ENCODE data around the gene PRM2.

DNA sequence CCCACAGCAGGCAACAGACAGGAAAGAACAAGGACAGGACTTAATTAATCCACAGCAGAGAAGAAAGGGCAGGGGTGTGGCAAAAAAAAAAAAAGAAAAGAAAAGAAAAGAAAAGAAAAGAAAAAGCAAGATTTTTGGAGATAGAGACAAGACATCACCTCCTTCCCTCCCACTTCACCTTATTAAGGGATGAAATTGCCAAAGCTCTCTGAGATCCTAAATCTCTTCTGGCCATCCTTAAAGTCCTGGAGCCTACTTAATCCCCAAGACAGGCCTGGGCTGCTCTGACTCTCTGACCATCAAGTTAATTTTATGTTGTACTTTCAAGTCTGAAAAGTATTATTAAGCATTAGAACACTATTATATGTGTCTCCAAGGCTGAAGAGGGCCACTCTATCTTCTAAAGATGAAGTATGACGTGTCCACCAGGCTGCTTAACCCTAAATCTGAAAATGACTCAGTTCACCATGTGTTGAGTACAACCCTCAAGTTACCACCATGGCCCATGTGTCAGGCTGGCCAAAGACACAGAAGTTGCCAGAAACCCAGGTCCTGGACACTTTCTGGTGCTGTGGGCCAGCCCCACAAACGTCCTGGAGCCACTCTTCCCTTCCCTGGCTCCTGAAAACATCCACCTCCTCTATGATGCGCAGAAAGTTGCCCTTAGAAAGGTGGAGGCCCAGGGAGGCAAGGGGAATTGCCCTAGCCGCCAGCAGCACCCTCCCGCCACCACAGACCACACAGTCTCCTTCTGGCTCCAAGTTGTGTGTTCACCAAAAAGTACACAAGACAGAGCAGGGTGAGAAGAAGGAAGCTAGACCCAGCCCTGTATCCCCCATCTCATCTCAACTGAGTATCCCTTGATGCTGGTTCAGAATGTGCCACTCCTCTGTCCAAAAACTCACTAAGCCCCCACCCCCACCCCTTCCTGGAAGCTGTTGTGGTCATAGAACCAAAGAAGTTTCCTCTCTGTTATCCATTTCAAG is 23.0 kb downstream of the PRM2 start:
- TF ChIP-seq, protein P1, sequence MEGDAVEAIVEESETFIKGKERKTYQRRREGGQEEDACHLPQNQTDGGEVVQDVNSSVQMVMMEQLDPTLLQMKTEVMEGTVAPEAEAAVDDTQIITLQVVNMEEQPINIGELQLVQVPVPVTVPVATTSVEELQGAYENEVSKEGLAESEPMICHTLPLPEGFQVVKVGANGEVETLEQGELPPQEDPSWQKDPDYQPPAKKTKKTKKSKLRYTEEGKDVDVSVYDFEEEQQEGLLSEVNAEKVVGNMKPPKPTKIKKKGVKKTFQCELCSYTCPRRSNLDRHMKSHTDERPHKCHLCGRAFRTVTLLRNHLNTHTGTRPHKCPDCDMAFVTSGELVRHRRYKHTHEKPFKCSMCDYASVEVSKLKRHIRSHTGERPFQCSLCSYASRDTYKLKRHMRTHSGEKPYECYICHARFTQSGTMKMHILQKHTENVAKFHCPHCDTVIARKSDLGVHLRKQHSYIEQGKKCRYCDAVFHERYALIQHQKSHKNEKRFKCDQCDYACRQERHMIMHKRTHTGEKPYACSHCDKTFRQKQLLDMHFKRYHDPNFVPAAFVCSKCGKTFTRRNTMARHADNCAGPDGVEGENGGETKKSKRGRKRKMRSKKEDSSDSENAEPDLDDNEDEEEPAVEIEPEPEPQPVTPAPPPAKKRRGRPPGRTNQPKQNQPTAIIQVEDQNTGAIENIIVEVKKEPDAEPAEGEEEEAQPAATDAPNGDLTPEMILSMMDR (IDR thresholded peaks at IDR 0.05): no peak
- TF ChIP-seq POLR2A (IDR thresholded peaks at IDR 0.05): no peak

Measured in prostate gland (tissue), 2 donors.